K562 (cell line): ENCODE data around the gene IRF2BP2. TPM values are rescaled to one million over a fixed set of nuclear protein-coding genes. Genes with fewer than 3 reads are reported as not detected.

Experiments used
- ARID4B ChIP-seq: sonication (generic); formaldehyde crosslinking; IDR thresholded peaks from 2 replicates; pipeline ENCODE4 v1.8.0; 2022; ENCODE audit warnings: mild to moderate bottlenecking, missing genetic modification reagents
- BCLAF1 ChIP-seq, 2 experiments: fragments of 450-650 bp in 1 of 2; IDR thresholded peaks; 2 replicates each; pipeline ENCODE4 v1.6.1; 2011 to 2017; ENCODE audit warnings: low read depth in 2 of 2, antibody characterized with exemption in 1 of 2, borderline replicate concordance in 1 of 2, low read length in 1 of 2, mild to moderate bottlenecking in 1 of 2, mixed read lengths in 1 of 2; ENCODE audit not compliant: control insufficient read depth in 1 of 2
- ETS2 ChIP-seq: IDR thresholded peaks from 2 replicates; pipeline ENCODE4 v1.6.1; 2016; ENCODE audit warnings: borderline replicate concordance, missing genetic modification characterization, mild to moderate bottlenecking, moderate library complexity, missing compliant biosample characterization; ENCODE audit not compliant: poor library complexity, severe bottlenecking
- EWSR1 ChIP-seq: fragments of 450-650 bp; IDR thresholded peaks from 2 replicates; pipeline ENCODE4 v1.6.1; 2018; ENCODE audit warnings: borderline replicate concordance, mild to moderate bottlenecking, low read depth, moderate library complexity; ENCODE audit not compliant: partially characterized antibody
- FOXO4 ChIP-seq: fragments of 450-650 bp; formaldehyde crosslinking; IDR thresholded peaks from 2 replicates; pipeline ENCODE4 v1.4.0; 2020; ENCODE audit warnings: mild to moderate bottlenecking, moderate library complexity
- HNRNPLL ChIP-seq: fragments of 200-400 bp; formaldehyde crosslinking; IDR thresholded peaks from 2 replicates; pipeline ENCODE4 v1.6.1; 2017; ENCODE audit warnings: low read length, low read depth, mild to moderate bottlenecking; ENCODE audit not compliant: poor library complexity, severe bottlenecking
- KDM5B ChIP-seq: fragments of 200-600 bp; sonication (generic); IDR thresholded peaks from 2 replicates; pipeline ENCODE4 v1.6.1; 2012; ENCODE audit warnings: low read depth, mild to moderate bottlenecking, moderate library complexity, low read length, control low read depth, inconsistent platforms; ENCODE audit not compliant: insufficient replicate concordance
- KLF1 ChIP-seq: fragments of 450-650 bp; IDR thresholded peaks from 2 replicates; pipeline ENCODE4 v1.6.1; 2016; ENCODE audit warnings: missing genetic modification characterization, missing compliant biosample characterization
- NFATC3 ChIP-seq: fragments of 450-650 bp; IDR thresholded peaks from 2 replicates; pipeline ENCODE4 v1.6.1; 2017; ENCODE audit warnings: mild to moderate bottlenecking
- RBBP5 ChIP-seq: fragments of 200-600 bp; sonication (generic); IDR thresholded peaks from 2 replicates; pipeline ENCODE4 v1.6.1; 2012; ENCODE audit warnings: borderline replicate concordance, mild to moderate bottlenecking, low read length, control low read depth, inconsistent platforms; ENCODE audit not compliant: insufficient read depth, poor library complexity, severe bottlenecking
- polyA plus RNA-seq, 8 experiments: library from polyadenylated mRNA; depleted of rRNA in 4 of 8; stranded (reverse) in 5 of 8; unstranded in 3 of 8; fragments of >200 nt; fragmentation: Nextera tagmentation in 2 of 8; fragmentation: Illumina TruSeq in 1 of 8; extraction: Ambion mirVana in 2 of 8; extraction: Trizol in 1 of 8; gene quantifications; 2 replicates each; pipeline versions ENCODE4 v1.2.1 to v1.2.3, GENCODE V29; 2011 to 2014; ENCODE audit warnings: inconsistent platforms in 1 of 8, missing spikeins in 1 of 8
- total RNA-seq, 7 experiments: library from RNA; depleted of rRNA in 6 of 7; stranded (reverse); fragments of >200 nt in 6 of 7; fragmentation: Illumina TruSeq in 2 of 7; extraction: Trizol in 2 of 7; gene quantifications; 2 replicates each; pipeline versions ENCODE4 v1.2.1 to v1.2.3, GENCODE V29; 2011 to 2021; ENCODE audit warnings: low replicate concordance in 1 of 7
- TF ChIP-seq, protein P1 (sequence below), 2 experiments: IDR thresholded peaks in 1 of 2; conservative IDR thresholded peaks in 1 of 2; 2 replicates each; pipeline ENCODE4 v1.6.1; 2016; ENCODE audit warnings: low read depth in 2 of 2, mild to moderate bottlenecking in 1 of 2, missing compliant biosample characterization in 1 of 2, missing genetic modification characterization in 1 of 2, moderate library complexity in 1 of 2

Gene IRF2BP2
- total and polyA plus RNA-seq, 9 of the 15 experiments (the other 6 are each of a cell fraction or from before 2014, with no cell fraction given): 7.7 to 68.6 (median 22.1) TPM

GRCh38 chr1:234607109-234608024, 2.6 kb downstream of the IRF2BP2 start (continued):
- TF ChIP-seq, protein P1, sequence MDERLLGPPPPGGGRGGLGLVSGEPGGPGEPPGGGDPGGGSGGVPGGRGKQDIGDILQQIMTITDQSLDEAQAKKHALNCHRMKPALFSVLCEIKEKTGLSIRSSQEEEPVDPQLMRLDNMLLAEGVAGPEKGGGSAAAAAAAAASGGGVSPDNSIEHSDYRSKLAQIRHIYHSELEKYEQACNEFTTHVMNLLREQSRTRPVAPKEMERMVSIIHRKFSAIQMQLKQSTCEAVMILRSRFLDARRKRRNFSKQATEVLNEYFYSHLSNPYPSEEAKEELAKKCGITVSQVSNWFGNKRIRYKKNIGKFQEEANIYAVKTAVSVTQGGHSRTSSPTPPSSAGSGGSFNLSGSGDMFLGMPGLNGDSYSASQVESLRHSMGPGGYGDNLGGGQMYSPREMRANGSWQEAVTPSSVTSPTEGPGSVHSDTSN (CRISPR knock-in tag; IDR thresholded peaks at IDR 0.05; ENCODE audit: low read depth): no peak
- TF ChIP-seq, protein P1 (tag; conservative IDR thresholded peaks at IDR 0.05; ENCODE audit: low read depth): no peak
- TF ChIP-seq KLF1 (tag) (no peak), RBBP5 (peak; percentile 9), KDM5B (peak; percentile 9), ARID4B (CRISPR knock-in tag) (no peak), ETS2 (tag) (no peak), HNRNPLL (no peak), EWSR1 (no peak), NFATC3 (no peak), BCLAF1 (IDR thresholded peaks at IDR 0.05; ENCODE audit: borderline replicate concordance in 1 of 2, control insufficient read depth in 1 of 2, low read depth in 2 of 2, low read length in 1 of 2) (no peak), FOXO4 (CRISPR knock-in tag) (0 out of 2 replicates have a peak, but pooled peaks have one; percentile 77)
